Caco-2 (cell line): Measurements from ENCODE around the gene SMURF1. TPM values are rescaled to one million over a fixed set of nuclear protein-coding genes. Genes with fewer than 3 reads are reported as not detected.

Experiments
- BruUV-seq: library from RNA; stranded (reverse); fragments of 400-500 nt; replicated peaks from 2 replicates; lab custom pipeline; 2021; lab: Mats Ljungman, UMichigan
- CTCF ChIA-PET: fragments of 300-600 bp; sonication (Branson Sonifier 250); formaldehyde crosslinking; loops from one replicate; lab custom pipeline; 2022; ENCODE audit warnings: antibody characterized with exemption; lab: Charles Lee
- POLR2A ChIA-PET: fragments of 300-600 bp; sonication (Branson Sonifier 250); formaldehyde crosslinking; loops from one replicate; lab custom pipeline; 2022; ENCODE audit warnings: antibody characterized with exemption; lab: Charles Lee
- DNase-seq, 2 experiments: peaks; one replicate each; pipeline versions ENCODE4 v3.0.0 to v3.0.0-alpha.2; 2020 to 2022
- H3K27me3 ChIP-seq: replicated peaks from 2 replicates; pipeline ENCODE4 v1.6.0; 2011; ENCODE audit warnings: low read length; ENCODE audit not compliant: control insufficient read depth, insufficient read depth
- H3K36me3 ChIP-seq: 2 replicates; pipeline ENCODE4 v1.5.1; 2011; ENCODE audit warnings: low read length; ENCODE audit not compliant: control insufficient read depth, insufficient read depth
- H3K4me1 ChIP-seq: fragments of 250-450 bp; sonication (Bioruptor Pico); 2 replicates; pipeline ENCODE4 v1.5.1; 2020; ENCODE audit warnings: mild to moderate bottlenecking
- H3K4me3 ChIP-seq: 2 replicates; pipeline ENCODE4 v1.5.1; 2011; ENCODE audit warnings: low read depth, mild to moderate bottlenecking, control low read depth, low read length
- H3K9me3 ChIP-seq: fragments of 250-450 bp; sonication (Bioruptor Pico); 2 replicates; pipeline ENCODE4 v1.5.1; 2020; ENCODE audit warnings: mild to moderate bottlenecking, moderate library complexity
- H3K27ac Mint-ChIP-seq: one replicate; pipeline ENCODE4 v1.8.0; 2022; ENCODE audit warnings: mixed read lengths; ENCODE audit not compliant: unreplicated experiment
- H3K27me3 Mint-ChIP-seq: one replicate; pipeline ENCODE4 v1.8.0; 2022; ENCODE audit warnings: mixed read lengths; ENCODE audit not compliant: insufficient read depth, unreplicated experiment
- H3K36me3 Mint-ChIP-seq: one replicate; pipeline ENCODE4 v1.8.0; 2022; ENCODE audit warnings: mild to moderate bottlenecking, mixed read lengths; ENCODE audit not compliant: insufficient read depth, unreplicated experiment
- H3K4me1 Mint-ChIP-seq: one replicate; pipeline ENCODE4 v1.8.0; 2022; ENCODE audit warnings: low read depth, mixed read lengths; ENCODE audit not compliant: unreplicated experiment
- H3K4me3 Mint-ChIP-seq: one replicate; pipeline ENCODE4 v1.8.0; 2022; ENCODE audit warnings: mild to moderate bottlenecking, moderate library complexity, mixed read lengths; ENCODE audit not compliant: unreplicated experiment
- H3K9me3 Mint-ChIP-seq: one replicate; pipeline ENCODE4 v1.8.0; 2022; ENCODE audit warnings: mixed read lengths; ENCODE audit not compliant: unreplicated experiment
- intact Hi-C: fragments of 100-400 bp; cut with micrococcal nuclease; formaldehyde crosslinking; loops from one replicate; pipeline ENCODE4 v1.10.0; 2022; ENCODE audit not compliant: unreplicated experiment
- total RNA-seq: library from RNA; stranded (reverse); gene quantifications from 2 replicates; pipeline ENCODE4 v1.2.3, GENCODE V29; 2022
- TF ChIP-seq, protein P1 (sequence below), 2 experiments: fragments of 200-600 bp in 1 of 2; IDR thresholded peaks; 1 replicate in 1 of 2; 2 replicates in 1 of 2; pipeline versions ENCODE4 v1.5.1 to v1.8.0; 2011 to 2022; ENCODE audit warnings: antibody characterized with exemption in 1 of 2, control low read depth in 1 of 2, inconsistent platforms in 1 of 2, low read depth in 1 of 2, low read length in 1 of 2, mild to moderate bottlenecking in 1 of 2, moderate library complexity in 1 of 2; ENCODE audit not compliant: insufficient read depth in 1 of 2, severe bottlenecking in 1 of 2, unreplicated experiment in 1 of 2

Gene SMURF1
- total RNA-seq, 1 experiment from 2014 or later: 22.5 TPM

DNA sequence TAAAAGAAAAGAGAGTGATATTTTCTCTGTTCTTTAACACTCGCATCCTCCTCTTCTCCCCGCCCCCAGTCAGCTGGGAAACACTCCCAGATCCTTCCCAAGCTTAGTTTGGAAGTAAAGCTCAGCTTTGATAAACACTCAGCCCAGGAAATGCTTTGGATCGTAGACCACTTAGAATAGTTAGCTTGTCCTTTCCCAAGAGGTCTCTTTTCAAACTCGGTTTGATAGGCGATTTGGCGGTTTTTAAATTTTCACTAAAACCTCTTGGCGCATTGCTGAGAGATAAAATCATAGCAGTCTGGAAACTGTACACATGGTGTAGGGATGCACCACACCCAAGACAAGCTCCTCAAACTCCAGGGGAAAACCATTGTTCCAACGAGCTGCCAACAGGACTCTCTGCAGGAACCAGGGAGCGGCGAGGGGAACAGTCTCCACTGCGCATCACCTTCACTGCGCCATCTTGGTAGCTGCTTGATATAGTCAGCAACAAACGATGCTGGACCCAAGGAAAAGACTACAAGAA, 22.3 kb downstream of the SMURF1 start:
- H3K4me1 ChIP-seq: 0 out of 2 replicates have a peak, but pooled peaks cover 3% of the 10 kb centered on the region
- intact Hi-C loops: no loop called here
- POLR2A ChIA-PET: no interaction called here
- H3K36me3 Mint-ChIP-seq: no peaks in the 10 kb centered on the region
- no peak overlapping the region for H3K4me3 ChIP-seq
- no peaks in the 10 kb centered on the region for H3K9me3 ChIP-seq
- H3K27ac Mint-ChIP-seq: no peak overlapping the region
- no peak overlapping the region for H3K4me3 Mint-ChIP-seq
- no peaks in the 10 kb centered on the region for H3K9me3 Mint-ChIP-seq
- TF ChIP-seq, protein P1, sequence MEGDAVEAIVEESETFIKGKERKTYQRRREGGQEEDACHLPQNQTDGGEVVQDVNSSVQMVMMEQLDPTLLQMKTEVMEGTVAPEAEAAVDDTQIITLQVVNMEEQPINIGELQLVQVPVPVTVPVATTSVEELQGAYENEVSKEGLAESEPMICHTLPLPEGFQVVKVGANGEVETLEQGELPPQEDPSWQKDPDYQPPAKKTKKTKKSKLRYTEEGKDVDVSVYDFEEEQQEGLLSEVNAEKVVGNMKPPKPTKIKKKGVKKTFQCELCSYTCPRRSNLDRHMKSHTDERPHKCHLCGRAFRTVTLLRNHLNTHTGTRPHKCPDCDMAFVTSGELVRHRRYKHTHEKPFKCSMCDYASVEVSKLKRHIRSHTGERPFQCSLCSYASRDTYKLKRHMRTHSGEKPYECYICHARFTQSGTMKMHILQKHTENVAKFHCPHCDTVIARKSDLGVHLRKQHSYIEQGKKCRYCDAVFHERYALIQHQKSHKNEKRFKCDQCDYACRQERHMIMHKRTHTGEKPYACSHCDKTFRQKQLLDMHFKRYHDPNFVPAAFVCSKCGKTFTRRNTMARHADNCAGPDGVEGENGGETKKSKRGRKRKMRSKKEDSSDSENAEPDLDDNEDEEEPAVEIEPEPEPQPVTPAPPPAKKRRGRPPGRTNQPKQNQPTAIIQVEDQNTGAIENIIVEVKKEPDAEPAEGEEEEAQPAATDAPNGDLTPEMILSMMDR (IDR thresholded peaks at IDR 0.05; ENCODE audit: insufficient read depth in 1 of 2, low read depth in 1 of 2, low read length in 1 of 2, severe bottlenecking in 1 of 2, unreplicated experiment in 1 of 2): no peak
- CTCF ChIA-PET: no interaction called here
- H3K36me3 ChIP-seq: no peaks in the 10 kb centered on the region
- no peaks in the 10 kb centered on the region for H3K27me3 ChIP-seq
- peaks cover 15% of the 10 kb centered on the region for H3K4me1 Mint-ChIP-seq
- H3K27me3 Mint-ChIP-seq: no peaks in the 10 kb centered on the region
- DNase-seq: no peak
- no TSS peak for BruUV-seq

DNA sequence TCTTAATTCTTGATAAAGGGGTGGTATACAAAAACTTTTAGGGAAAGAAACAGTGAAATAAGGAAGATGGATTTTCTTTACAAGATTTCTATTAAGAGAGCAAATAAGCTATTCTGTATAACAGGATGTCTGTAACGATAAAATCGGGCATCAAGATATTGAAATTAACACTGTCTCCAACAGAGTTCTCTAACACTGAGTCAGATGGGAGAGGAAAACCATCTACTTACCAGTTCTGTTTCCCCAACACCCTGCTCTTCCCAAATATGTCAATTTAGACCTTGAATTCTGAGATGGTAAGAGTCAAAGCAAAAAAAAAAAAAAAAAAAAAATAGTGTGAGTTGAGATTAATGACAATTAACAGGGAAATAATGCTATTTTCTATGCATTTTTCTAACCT, 23.0 kb downstream of the SMURF1 start:
- TF ChIP-seq, protein P1 (IDR thresholded peaks at IDR 0.05; ENCODE audit: insufficient read depth in 1 of 2, low read depth in 1 of 2, low read length in 1 of 2, severe bottlenecking in 1 of 2, unreplicated experiment in 1 of 2): no peak
- BruUV-seq: no TSS peak

DNA sequence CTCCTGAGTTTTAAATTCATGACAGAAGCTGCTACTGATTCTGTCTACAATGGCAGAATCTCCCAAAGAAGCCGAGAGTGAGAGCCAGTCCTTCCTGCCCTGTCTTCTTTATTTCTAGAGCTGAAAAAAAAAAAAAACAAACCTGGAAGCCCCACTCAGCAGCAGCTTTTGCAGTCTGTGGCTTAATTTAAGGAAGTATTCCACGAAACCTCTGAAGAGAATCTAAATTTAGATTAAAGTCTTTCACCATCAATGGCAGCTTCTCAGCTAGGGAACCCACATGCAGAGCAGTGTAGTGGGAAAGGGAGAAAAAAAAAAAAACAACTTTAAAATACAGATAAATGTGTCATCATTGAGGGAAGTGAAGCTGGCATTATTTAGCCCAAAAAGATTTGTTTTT, 23.4 kb downstream of the SMURF1 start:
- Histone ChIP-seq H3K4me3 (no peak overlapping the region), H3K9me3 (no peaks in the 10 kb centered on the region), H3K4me1 (0 out of 2 replicates have a peak, but pooled peaks cover 3% of the 10 kb centered on the region), H3K27me3 (no peaks in the 10 kb centered on the region), H3K36me3 (no peaks in the 10 kb centered on the region)
- DNase-seq: no peak
- TF ChIP-seq, protein P1 (IDR thresholded peaks at IDR 0.05; ENCODE audit: insufficient read depth in 1 of 2, low read depth in 1 of 2, low read length in 1 of 2, severe bottlenecking in 1 of 2, unreplicated experiment in 1 of 2): no peak
- H3K4me3 Mint-ChIP-seq: no peak overlapping the region
- no TSS peak for BruUV-seq
- intact Hi-C loops: no loop called here
- H3K9me3 Mint-ChIP-seq: no peaks in the 10 kb centered on the region
- peaks cover 9% of the 10 kb centered on the region for H3K4me1 Mint-ChIP-seq
- no peak overlapping the region for H3K27ac Mint-ChIP-seq
- CTCF ChIA-PET: no interaction called here
- H3K36me3 Mint-ChIP-seq: no peaks in the 10 kb centered on the region
- H3K27me3 Mint-ChIP-seq: no peaks in the 10 kb centered on the region
- POLR2A ChIA-PET: interaction anchor here (0.6 kb wide), 1 partner anchor 89 kb away, joined by 3 read pairs; no protein-coding TSS in a partner anchor

More for the DNA sequence above, 23.0 kb downstream of the SMURF1 start:
- Histone ChIP-seq H3K27me3 (no peaks in the 10 kb centered on the region), H3K36me3 (no peaks in the 10 kb centered on the region), H3K9me3 (no peaks in the 10 kb centered on the region), H3K4me1 (0 out of 2 replicates have a peak, but pooled peaks cover 3% of the 10 kb centered on the region), H3K4me3 (no peak overlapping the region)
- H3K4me1 Mint-ChIP-seq: peaks cover 13% of the 10 kb centered on the region
- H3K4me3 Mint-ChIP-seq: no peak overlapping the region
- no peaks in the 10 kb centered on the region for H3K9me3 Mint-ChIP-seq
- H3K27me3 Mint-ChIP-seq: no peaks in the 10 kb centered on the region
- CTCF ChIA-PET: no interaction called here
- POLR2A ChIA-PET: no interaction called here
- no peaks in the 10 kb centered on the region for H3K36me3 Mint-ChIP-seq
- DNase-seq: no peak
- no peak overlapping the region for H3K27ac Mint-ChIP-seq
- intact Hi-C loops: no loop called here
